ENCODE results near the gene AHI1.
"Not testable (repeated sequence)": the region's sequence is repeated elsewhere in the genome, so short reads cannot be mapped to it uniquely, and the experiment has no call there.

AHI1 gene

GRCh38 chr6:135505222-135505621, 7.7 kb upstream of the AHI1 start:
- no peak for DNase-seq

DNA sequence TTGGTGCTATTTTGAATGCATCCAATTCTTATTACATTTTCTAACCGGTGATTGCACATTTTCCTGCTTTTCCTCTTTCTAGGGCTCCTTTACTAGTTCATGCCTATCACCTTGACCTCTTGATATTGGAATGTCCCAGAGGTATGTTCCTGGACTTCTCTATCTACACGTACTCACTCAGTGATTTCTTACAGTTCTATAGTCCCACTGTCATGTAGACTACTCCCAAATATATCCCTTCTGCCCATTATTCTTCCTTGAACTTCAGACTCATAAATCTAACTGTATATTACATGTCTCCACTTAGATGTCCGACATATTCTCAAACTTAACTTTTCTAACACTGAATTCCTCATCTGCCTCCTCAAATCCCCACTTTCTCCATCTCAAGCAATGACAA, 7.2 kb upstream of the AHI1 start:
- no peak for DNase-seq

DNA sequence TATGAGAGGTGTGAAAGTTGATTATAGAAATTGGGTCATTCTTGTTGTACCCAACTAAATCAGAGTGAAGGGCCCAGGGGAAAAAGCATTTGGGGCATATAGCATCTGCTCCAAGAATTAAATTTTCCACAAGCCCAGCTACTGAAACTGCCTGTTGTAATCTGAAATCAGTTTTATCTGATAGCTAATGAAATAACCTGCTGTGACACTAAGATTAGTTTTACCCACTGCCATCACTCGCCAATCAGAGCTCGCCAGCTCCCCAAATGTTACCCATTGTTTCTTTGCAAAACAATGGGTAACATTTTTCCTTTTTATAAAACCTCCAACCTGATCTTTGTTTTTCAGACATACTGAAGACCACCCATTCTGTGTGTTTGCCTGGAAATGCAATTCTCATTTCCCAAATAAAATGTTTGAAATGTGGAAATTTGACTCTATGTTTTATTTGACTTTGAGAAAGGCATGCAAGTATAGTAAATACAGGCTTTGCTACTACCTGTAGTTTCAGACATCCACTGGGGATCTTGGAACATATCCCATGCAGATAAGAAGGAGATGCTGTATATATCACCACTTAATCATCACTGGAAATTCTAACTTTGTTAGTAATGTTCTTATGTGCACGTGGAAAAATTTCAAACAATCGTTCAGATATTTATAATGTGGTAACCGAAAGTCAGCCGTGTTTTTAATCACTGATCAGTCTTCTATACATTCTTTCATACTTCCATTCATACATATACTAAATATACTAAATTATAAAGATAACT, 6.3 kb upstream of the AHI1 start:
- DNase-seq: no peak

DNA sequence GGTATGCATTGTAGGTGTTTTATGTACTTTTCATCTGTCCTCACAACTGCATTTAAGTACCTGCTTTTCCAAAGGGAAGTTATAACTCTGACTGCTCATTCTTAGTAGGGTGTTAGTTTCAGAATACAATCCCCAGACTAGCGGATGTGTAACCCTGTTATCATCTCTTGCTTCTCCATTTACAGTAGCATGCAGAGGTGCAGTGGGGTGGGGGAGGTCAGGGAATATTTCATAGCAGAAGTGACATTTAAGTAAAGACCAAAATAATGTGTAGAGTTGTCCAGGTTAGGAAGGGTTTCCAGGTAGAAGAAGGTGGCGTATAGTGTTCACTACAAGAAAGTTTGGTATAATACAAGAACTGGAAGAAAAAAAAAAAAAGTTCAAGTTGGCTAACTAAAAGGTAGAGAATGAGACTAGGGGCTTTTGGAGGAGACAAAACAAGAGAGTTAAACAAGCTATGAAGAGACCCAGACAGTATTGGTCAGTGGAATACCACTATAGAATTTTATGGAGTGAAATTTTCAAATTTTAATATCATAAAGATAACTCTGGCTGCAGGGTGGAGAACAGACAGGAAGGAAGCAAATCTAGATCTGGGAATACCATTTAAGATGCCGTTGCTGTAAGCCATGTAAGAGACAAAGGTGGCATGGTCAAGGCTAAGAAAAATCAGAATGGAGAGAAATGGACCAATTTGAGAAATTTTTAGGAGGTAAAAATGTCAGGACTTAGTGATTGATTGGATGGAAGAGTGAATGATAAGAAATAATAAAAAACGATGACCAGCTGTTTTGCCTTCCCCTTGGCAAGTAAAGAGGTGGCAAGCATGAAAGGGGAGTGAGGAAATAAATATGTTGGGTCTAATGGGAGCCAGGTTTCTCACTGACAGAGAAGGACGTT, 2.2 kb upstream of the AHI1 start:
- DNase-seq: no peak

DNA sequence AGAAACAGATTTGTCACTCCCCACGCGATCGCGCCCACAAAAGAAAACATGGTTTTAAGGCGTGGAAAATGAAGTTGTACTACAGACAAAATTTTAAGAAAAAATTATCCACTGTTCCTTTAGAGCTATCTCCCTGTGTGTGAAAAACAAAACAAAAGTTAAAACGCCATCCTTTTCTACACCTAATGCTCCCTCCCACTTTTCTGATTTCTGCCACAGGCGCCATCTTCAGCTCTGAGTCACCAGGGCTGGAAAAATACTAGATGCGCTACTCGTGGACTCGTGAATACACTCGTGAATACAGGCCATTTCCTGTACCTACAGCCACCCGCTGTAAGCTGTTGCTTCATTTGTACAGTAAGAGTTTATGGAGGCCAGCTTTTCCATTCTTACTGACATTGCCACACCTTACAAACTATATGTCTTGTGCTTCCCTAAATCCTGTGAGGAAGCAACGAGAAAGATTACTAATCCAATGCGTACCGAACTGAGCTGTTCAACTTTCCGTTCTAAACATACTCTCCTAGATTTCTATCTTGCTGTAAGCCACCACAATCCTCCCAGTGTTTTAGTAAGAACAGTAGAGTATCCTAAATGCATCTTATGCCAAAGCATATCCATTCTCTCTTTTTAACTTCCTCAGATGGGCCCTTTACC, 773 bp upstream of the AHI1 start:
- peak; percentile 82 for DNase-seq

DNA sequence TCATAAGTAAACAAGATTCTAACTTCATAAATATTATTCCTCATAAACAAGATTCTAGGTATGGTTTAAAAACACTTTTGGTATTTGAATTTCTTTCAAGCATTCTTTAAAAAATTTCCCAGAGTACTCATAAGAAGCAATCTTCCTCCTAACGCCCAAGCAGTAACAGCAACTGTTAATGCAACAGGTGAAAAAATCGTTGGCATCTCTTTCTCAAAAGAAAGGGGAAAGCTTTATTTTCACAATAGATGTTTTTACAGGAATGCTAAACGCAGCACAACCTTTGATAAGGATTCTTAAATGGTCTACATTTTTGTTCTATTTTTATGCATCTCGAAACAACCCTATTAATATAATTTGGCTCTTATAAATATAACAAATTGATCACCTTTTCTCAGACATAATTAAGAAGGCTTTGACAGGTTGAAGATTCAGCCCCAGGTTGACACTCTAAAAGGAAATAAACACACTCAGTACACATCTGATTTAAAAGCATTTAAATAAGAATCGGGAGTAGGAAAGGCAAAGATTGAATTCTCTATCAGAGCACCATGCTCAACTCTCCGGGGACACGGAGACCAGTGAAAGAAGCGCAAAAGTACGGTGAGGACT, 634 bp downstream of the AHI1 start:
- DNase-seq: no peak

DNA sequence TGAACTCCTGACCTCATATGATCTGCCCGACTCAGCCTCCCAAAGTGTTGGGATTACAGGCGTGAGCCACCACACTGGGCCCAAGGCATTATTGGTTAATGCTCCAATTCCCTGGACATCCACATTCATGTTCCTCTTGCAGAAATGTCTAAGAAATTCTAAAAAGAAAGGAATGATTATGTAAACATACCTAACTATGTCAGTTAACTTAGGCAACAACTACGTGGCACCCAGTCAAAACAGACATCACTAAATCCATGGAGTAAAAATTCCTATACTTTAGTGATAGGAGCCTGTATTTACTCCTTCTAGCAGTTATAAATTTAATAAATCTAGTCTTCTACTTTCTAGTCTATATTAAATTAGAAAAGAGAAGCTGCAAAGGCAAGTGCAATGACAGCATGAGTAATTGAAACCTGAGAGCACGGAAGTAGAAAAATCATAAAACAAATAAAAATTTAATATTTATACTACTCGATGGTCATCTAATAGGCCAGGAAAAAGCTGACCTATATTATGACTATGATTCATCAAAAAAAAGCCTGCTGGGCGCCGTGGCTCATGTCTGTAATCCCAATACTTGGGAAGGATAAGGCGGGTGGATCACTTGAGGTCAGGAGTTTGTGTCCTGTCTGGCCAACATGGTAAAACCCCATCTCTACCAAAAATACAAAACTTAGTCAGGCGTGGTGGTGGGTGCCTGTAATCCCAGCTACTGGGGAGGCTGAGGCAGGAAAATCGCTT, 4.2 kb downstream of the AHI1 start:
- DNase-seq: no peak

- no peak for DNase-seq
Measured at GRCh38 chr6:135490381-135490780, 7.2 kb downstream of the AHI1 start.

DNA sequence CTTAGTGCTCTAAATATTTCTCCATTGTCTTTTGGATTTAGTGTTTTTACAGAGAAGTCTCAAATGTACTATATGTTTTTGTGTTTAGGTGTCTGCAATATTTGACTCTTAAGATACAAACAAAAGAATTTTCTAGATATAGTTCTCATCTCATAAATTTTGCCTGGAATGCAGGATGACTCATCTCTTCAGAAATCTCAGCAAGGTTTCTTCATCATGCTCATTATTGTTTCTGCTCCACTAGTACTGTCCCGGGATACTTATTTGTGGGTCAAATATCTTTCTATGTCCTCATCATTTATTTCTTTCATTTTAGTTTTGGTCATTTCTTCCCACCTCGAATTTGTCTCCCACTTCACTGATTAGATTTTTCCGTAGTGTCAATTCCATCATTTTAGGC, 9.5 kb downstream of the AHI1 start:
- no peak for DNase-seq

DNA sequence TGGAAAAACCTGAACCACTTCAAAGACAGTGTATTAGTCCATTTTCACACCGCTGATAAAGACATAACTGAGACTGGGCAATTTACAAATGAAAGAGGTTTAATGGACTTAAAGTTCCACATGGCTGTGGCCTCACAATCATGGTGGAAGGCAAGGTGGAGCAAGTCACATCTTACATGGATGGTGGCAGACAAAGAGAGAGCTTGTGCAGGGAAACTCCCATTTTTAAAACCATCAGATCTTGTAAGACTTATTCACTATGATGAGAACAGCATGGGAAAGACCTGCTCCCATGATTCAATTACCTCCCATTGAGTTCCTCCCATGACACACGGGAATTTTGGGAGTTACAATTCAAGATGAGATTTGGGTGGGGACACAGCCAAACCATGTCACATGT, 13.6 kb downstream of the AHI1 start:
- not testable (repeated sequence) for DNase-seq

DNA sequence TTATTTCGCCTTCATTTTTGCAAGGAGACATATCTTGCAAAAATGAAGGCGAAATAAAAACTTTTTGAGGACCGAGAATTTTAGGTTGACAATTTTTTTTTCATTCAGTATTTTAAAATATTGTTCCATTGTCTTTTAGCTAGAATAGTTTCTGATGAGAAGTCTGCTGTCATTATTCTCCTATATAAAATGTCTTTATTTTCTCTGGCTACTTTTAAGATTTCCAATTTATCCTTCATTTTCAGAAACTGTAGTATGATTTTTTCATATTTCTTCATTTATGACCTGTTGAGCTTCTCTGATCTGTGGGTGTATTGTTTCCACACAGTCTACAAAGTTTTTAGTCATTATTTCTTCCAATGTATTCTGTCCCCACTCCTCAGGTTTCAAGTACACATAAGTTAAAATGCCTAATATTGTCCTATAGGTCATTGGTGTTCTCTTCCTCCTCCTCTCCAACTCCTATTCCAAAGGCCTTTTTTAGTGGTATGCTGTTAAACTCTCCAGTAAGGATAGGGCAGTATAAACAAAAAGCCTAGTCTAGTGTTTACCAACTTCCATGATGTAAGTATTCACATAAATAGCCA, 15.7 kb downstream of the AHI1 start:
- no peak for DNase-seq

GRCh38 chr6:135479601-135480000, 17.9 kb downstream of the AHI1 start:
- no peak for DNase-seq

DNA sequence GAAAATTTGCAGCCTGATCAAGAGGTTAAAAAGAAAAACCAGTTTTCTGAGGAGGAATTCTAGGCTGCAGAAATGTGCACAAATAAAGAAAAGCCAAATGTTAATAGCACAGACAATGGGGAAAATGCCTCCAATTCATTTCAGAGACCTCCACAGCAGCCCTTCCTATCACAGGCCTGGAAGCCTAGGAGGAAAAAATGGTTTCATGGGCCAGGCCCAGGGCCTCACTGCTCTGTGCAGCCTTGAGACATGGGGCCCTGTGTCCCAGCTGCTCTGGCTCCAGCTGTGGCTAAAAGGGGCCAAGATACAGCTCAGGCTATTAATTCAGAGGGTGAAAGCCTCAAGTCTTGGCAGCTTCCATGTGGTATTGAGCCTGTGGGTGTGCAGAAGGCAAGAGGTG, 18.9 kb downstream of the AHI1 start:
- no peak for DNase-seq

- no peak for DNase-seq
Measured at GRCh38 chr6:135475292-135475886, 22.2 kb downstream of the AHI1 start.

GRCh38 chr6:135474362-135474761, 23.2 kb downstream of the AHI1 start:
- DNase-seq: no peak

DNA sequence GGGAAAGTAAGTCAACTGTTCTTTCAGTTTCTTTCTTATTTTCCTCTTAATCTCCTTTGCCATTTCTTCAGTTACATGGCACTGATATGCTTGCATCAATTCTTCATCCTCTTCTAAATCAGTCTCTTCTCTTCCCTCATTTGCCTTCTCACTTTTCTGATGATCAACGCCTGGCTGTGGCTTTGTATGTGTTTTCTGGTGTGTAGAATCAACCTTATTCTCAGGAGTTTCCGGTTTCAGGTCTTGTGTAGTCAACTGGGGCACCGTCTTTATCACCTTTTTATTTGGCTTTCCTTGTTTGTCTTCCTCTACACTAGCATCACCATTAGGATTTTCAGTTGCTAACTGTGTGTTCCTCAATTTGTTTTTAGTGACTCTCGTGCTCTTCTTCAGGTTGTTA, 31.6 kb downstream of the AHI1 start:
- no peak for DNase-seq

GRCh38 chr6:135465307-135465706, 32.2 kb downstream of the AHI1 start:
- no peak for DNase-seq

DNA sequence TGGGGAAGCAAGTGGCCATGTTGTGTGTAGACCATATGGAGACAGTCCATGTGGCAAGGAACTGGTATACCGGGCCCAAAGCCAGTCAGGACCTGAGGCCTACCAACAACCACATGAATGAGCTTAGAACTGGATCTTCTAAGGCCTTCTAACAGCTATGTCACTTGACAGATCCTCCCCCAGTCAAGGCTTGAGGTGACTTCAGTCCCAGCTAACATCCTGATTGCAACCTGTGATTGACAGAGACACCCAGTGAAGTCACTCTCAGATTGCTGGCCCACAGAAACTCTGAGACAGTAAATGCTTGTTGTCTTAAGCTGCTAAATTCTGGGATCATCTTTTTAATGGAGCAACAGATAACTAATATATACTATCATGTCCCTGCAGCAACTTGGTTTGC, 32.9 kb downstream of the AHI1 start:
- no peak for DNase-seq

DNA sequence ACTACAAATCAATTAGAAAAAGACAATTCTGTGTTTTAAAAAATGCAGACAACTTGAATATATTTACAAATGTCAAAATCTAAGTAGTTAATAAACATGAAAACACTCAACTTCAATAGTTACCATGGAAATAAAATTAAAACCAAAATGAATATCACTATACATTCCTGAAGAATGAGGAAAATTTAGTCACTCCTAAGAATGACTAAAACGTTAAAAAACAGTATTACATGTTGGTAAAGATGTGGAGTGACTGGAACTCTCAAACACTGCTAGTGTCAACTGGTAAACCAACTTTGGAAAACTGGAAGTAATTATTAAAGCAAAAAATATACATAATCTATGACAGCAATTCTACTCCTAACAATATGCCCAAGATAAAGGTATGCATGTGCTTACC, 36.3 kb downstream of the AHI1 start:
- no peak for DNase-seq

DNA sequence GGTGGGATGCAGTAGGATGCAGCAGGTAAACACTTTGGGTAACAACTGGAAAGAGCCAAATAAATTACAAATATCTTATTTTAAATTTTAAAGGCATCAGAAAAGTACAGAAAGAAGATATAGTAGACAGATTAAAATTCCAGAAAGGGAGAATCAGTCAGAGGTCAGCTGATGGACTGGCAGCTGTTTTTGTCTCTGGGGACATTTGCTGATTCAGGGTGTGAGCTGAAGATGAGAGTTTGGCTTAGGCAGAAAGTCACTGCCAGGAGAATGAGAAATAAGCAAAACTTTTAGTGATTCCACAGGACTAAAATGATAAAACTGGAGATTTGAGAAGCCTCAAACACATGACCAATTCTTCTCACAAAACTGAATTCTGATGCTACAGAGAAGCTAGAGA, 39.5 kb downstream of the AHI1 start:
- no peak for DNase-seq

GRCh38 chr6:135451617-135452190, 45.8 kb downstream of the AHI1 start:
- peak; percentile 59 for DNase-seq
